ENCODE data around the gene NLN. TPM values are rescaled to one million over a fixed set of nuclear protein-coding genes. Genes with fewer than 3 reads are reported as not detected.

Gene NLN
- total and polyA plus RNA-seq, 2 of the 13 experiments (the other 11 are each of a cell fraction or from before 2014, with no cell fraction given): 11.9 to 36.7 TPM

GRCh38 chr5:65721720-65722574 lies at the start of gene NLN, which contains the start of gene SGTB (continued):
- TF ChIP-seq ZBTB34 (CRISPR knock-in tag; IDR thresholded peaks at IDR 0.05) (no peak), ZNF556 (CRISPR knock-in tag; IDR thresholded peaks at IDR 0.05; ENCODE audit: borderline replicate concordance) (peak; percentile 64), ZBED4 (CRISPR knock-in tag; IDR thresholded peaks at IDR 0.05; ENCODE audit: borderline replicate concordance) (no peak), RORA (CRISPR knock-in tag; IDR thresholded peaks at IDR 0.05) (no peak), CBX1 (IDR thresholded peaks at IDR 0.05; ENCODE audit: low read depth) (no peak), HNRNPLL (IDR thresholded peaks at IDR 0.05; ENCODE audit: low read depth, low read length, poor library complexity, severe bottlenecking) (no peak), AGO1 (IDR thresholded peaks at IDR 0.05; ENCODE audit: low read depth, low read length, poor library complexity, severe bottlenecking) (no peak), TMF1 (CRISPR knock-in tag; IDR thresholded peaks at IDR 0.05; ENCODE audit: low read depth) (peak; percentile 71), ZNF878 (CRISPR knock-in tag; IDR thresholded peaks at IDR 0.05) (no peak), ARNTL (CRISPR knock-in tag; IDR thresholded peaks at IDR 0.05) (no peak; the same call in none of the 2 replicates), ZNF331 (CRISPR knock-in tag; IDR thresholded peaks at IDR 0.05) (no peak; the same call in 1 of the 2 replicates), SIN3A (IDR thresholded peaks at IDR 0.05; ENCODE audit: borderline replicate concordance, low read depth, low read length) (peak; percentile 57; the same call in 1 of the 2 replicates), ZNF382 (CRISPR knock-in tag; IDR thresholded peaks at IDR 0.05; ENCODE audit: borderline replicate concordance) (no peak), MYC (CRISPR knock-in tag; IDR thresholded peaks at IDR 0.05; ENCODE audit: borderline replicate concordance) (peak; percentile 80), RXRB (CRISPR knock-in tag; IDR thresholded peaks at IDR 0.05; ENCODE audit: borderline replicate concordance) (no peak), RBFOX2 (IDR thresholded peaks at IDR 0.05; ENCODE audit: low read depth, low read length) (peak; percentile 81), CC2D1A (CRISPR knock-in tag; IDR thresholded peaks at IDR 0.05) (no peak), ZNF30 (CRISPR knock-in tag; IDR thresholded peaks at IDR 0.05) (no peak), KAT7 (CRISPR knock-in tag; IDR thresholded peaks at IDR 0.05; ENCODE audit: borderline replicate concordance) (peak; percentile 58; the same call in 1 of the 2 replicates), STAG1 (CRISPR knock-in tag; IDR thresholded peaks at IDR 0.05) (peak; percentile 4; the same call in 1 of the 2 replicates), ZNF501 (CRISPR knock-in tag; IDR thresholded peaks at IDR 0.05) (0 out of 2 replicates have a peak, but pooled peaks have one; percentile 50)
- TF ChIP-seq, protein P1, sequence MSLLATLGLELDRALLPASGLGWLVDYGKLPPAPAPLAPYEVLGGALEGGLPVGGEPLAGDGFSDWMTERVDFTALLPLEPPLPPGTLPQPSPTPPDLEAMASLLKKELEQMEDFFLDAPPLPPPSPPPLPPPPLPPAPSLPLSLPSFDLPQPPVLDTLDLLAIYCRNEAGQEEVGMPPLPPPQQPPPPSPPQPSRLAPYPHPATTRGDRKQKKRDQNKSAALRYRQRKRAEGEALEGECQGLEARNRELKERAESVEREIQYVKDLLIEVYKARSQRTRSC (CRISPR knock-in tag; IDR thresholded peaks at IDR 0.05; ENCODE audit: low read depth): peak; percentile 56; the same call in 1 of the 2 replicates
- TF ChIP-seq, protein P2, sequence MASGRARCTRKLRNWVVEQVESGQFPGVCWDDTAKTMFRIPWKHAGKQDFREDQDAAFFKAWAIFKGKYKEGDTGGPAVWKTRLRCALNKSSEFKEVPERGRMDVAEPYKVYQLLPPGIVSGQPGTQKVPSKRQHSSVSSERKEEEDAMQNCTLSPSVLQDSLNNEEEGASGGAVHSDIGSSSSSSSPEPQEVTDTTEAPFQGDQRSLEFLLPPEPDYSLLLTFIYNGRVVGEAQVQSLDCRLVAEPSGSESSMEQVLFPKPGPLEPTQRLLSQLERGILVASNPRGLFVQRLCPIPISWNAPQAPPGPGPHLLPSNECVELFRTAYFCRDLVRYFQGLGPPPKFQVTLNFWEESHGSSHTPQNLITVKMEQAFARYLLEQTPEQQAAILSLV (CRISPR knock-in tag; IDR thresholded peaks at IDR 0.05; ENCODE audit: borderline replicate concordance): no peak

All from HepG2 (cell line).